HG03457 (cell line): Measurements from ENCODE around the gene CREBBP.
"Not testable (repeated sequence)": the region's sequence is repeated elsewhere in the genome, so short reads cannot be mapped to it uniquely, and the experiment has no call there.

ENCODE experiments used
- ATAC-seq: cut with Tn5 transposase; IDR thresholded peaks from one replicate; pipeline ENCODE4 v1.9.1; 2021; ENCODE audit warnings: moderate number of reproducible peaks; ENCODE audit not compliant: unreplicated experiment

The CREBBP gene

GRCh38 chr16:3725276-3725675 lies 155.2 kb downstream of the CREBBP start:
- no peak for ATAC-seq

DNA sequence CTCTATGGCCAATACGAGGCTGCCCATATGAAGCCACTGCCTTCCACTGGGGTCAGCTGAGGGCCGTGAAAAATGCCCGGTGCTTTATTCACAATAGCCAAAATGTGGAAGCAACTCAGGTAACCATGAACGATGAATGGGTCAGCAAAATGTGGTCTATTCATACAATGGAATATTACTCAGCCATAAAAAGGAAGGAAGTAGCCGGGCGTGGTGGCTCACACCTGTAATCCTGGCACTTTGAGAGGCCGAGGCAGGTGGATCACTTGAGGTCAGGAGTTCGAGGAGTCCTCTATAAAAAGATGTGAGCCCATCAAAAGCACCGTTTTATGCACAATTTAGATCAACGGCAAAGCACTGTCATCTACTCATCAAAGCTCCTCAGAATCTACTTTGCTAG lies 158.0 kb downstream of the CREBBP start:
- no peak for ATAC-seq

- no peak for ATAC-seq
Observed at GRCh38 chr16:3720418-3720817, 160.1 kb downstream of the CREBBP start.

DNA sequence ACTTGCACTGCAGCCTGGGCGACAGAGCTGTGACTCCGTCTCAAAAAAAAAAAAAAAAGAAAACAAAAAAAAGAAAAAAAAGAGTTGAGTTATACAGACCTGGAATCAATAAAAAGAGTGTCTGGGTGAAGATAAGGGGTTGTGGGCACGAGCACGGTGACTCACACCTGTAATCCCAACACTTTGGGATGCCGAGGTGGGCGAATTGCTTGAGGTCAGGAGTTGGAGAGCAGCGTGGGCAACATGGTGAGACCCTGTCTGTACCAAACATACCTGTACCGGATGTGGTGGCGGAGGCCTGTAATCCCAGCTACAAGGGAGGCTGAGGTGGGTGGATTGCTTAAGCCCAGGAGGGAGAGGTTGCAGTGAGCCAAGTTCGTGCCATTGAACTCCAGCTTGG lies 161.9 kb downstream of the CREBBP start:
- no peak for ATAC-seq

GRCh38 chr16:3718019-3718391 lies 162.5 kb downstream of the CREBBP start:
- ATAC-seq = no peak

DNA sequence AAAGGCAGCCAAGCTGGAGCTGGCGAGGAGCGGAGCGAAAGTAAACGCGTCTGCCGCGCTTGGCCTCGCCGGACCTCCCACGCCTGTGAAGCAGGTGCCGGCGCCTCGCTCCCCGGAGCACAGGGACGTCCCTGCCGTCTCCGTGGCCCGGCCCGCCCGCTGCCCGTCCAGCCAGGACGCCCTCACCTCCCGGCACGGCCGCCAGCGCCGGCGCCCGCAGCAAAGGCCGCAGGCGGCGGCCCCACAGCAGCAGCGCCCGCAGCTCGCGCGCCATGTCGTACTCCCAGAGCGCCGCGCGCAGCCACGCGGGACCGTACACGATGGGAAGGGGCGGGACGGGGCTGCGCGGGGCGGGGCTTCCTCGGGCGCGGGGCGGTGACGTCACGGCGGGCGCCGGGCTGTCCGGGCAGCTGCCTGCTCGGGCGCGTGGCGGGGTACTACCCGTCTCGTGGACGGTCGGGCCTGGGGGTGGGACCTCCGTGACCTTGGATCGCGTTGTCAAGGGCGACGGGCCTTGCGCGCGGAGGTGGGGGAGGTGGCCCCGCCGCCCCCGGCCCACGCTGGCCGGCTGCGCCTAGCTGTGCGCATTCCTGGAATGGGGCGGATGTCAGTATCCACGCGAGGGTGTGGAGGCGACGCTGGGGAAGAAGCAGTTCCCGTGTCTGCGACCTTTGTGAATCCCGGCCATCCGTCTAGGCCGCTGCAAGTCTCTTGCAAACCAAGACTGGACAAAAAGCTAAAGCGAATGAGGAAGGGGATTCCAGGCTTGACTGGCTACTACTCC lies 163.1 kb downstream of the CREBBP start, which contains the start of gene TRAP1:
Gene TRAP1 (minus strand): TSS at position 290 of the 784 bp plus-strand sequence. CDS start 16 bp downstream, at position 274.
- peak; percentile 72 for ATAC-seq

DNA sequence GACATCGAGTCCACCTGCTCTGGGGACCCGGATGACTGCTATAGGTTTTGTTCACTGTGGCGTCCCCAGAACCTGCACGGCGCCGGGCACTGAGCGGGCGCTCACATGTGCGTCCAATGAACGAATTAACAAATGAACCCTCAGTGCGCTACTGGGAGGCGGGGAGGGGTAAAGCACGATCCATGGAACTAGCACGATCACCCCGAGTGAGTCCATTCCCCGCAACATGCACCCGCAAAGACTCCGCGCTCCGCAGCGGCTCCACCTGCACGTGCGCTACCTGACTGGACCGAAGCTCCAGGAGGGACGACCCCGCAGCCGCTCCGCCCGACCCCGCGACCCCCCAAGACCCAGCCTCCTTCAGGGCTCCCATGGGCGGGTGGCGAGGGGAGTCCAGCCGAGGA lies 163.7 kb downstream of the CREBBP start:
- ATAC-seq = peak; percentile 18

DNA sequence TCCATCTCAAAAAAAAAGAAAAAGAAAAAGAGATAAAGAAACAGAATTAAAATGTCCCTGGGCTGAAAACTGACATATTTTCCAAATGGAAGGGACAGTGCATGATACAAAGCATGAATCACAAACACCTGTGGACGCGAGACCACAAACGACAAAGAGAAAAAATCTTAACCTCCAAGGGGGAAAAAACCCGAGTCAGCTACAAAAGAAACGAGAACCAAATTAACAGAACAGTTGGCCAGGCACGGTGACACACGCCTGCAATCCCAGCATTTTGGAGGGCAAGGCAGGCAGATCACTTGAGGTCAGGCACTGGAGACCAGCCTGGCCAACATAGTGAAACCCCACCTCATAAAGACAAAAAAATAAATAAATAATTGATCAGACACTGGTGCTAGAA lies 165.1 kb downstream of the CREBBP start:
- no peak for ATAC-seq

DNA sequence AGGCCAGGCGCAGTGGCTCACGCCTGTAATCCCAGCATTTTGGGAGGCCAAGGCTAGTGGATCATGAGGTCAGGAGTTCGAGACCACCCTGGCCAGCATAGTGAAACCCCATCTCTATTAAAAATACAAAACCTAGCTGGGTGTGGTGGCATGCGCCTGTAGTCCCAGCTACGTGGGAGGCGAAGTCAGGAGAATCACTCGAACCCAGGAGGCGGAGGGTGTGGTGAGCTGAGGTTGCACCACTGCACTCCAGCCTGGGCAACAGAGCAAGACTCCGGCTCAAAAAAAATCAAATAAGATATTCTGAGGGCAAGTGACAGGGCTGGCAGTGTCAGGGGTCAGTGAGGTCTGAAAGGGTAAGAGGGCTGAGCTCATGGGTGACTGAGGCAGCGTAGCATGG lies 166.1 kb downstream of the CREBBP start:
- ATAC-seq = not testable (repeated sequence)

GRCh38 chr16:3713587-3714242 lies 166.8 kb downstream of the CREBBP start:
- ATAC-seq = no peak

- no peak for ATAC-seq
Observed at GRCh38 chr16:3712861-3713372, 167.6 kb downstream of the CREBBP start.

DNA sequence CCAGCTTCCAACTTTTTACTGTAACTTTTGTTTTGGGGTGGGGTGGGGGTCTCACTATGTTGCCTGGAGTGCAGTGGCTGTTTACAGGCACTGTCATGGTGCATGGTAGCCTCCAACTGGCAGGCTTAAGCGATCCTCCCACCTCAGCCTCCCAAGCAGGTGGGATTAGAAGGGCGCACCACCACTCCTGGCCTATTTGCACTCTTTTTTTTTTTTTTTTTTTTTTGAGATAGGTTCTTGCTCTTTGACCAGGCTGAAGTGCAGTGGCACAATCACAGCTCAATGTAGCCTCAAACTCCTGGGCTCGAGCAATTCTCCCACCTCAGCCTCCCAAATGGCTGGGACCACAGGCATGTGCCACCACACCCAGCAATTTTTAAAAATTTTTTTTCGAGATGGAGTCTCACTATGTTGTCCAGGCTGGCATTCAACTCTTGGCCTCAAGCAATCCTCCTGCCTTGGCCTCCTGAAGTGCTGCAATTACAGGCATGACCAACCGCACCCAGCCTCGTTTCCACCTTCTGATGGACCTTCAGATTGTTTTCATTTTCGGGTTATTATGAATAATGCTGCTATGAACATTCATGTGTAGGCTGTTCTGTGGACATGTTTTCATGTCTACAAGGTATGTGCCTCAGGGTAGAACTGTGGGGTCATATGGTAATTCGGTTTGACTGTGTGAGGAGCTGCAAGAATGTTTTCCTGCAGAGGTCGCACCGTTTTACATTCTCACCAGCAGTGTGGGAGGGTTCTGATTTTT lies 174.1 kb downstream of the CREBBP start:
- no peak for ATAC-seq

- ATAC-seq = no peak
Observed at GRCh38 chr16:3702082-3702481, 178.4 kb downstream of the CREBBP start.

DNA sequence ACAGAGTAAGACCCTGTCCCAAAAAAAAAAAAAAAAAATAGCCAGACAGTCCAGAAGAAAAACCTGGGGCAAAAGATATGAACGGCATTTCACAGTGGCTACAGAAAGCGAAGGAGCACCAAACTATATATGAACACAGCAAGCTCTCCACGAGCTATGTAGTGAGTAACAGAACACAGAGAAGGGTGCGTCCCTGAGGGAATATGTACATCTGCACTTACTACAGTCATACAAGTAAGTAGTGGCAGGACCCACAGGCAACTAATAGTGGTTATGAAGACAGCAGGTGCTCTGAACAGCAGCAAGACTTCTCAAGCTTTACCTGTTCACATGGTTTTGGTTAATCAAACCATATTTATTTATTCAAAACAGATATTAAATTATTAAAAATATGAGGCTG lies 179.0 kb downstream of the CREBBP start:
- no peak for ATAC-seq

GRCh38 chr16:3698941-3699340 lies 181.6 kb downstream of the CREBBP start:
- no peak for ATAC-seq

- no peak for ATAC-seq
Observed at GRCh38 chr16:3696425-3697218, 183.9 kb downstream of the CREBBP start.

DNA sequence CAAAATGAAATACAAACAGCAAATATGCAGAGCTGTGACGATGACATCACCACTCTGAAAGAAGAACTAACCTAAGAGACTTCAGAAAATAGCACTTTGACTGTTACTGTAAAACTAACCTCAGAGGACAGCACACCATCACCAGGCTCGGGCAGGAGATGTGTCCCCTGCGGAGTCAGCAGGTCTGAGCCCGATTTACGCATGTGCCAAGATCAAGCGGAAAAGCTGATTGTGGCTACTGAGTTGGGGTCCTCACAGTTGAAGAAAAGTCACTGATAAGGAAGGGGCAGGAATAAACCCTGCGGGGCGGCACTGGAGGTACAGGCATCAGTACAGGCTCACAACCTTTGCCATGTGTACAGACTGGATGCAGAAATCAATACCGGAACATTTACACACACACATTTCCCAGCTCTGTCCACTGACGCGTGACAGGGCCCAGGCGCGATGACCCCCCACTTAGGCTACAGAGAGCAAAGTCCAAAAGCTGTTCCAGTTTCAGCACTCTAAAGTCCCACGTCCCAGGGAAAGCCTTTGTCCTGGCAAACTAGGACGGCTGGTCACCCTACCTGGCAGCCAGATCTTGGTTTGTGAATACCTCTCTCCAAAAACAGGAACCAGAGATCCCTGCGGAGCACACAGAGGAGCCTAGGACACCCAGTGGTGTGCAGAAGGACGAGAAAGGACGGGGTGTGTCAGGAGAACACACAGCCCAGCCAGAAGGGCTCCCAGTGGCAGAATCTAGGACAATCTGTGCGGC lies 184.7 kb downstream of the CREBBP start:
- ATAC-seq = no peak

DNA sequence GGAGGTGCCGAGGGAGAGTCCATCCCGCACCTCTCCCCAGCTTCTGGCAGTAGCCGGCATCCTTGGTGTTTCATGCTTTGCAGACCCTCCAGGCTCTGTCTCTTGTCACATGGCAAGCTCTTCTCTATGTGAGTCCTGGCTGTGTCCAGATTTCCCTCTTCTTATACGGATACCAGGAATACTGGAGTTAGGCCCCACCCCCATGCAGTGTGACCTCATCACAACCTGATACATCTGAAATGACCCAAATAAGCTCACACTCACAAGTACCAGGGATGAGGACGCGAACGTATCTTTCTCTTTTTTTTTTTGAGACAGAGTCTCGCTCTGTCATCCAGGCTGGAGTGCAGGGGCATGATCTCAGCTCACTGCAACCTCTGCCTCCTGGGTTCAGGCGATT lies 186.5 kb downstream of the CREBBP start:
- no peak for ATAC-seq

GRCh38 chr16:3691761-3692160 lies 188.8 kb downstream of the CREBBP start:
- ATAC-seq = no peak
